Astrocyte (in vitro differentiated cells and primary cell): ENCODE results near the gene ADD1. TPM values are rescaled to one million over a fixed set of nuclear protein-coding genes. Genes with fewer than 3 reads are reported as not detected.

ENCODE experiments used
- DNase-seq: peaks from one replicate; pipeline ENCODE4 v3.0.0-alpha.2; 2010; ENCODE audit warnings: low read depth
- FAIRE-seq: peaks from 2 replicates; lab custom pipeline; 2011; peaks lifted over from hg19 to GRCh38; lab: Jason Lieb, UNC
- H2AFZ ChIP-seq: 2 replicates; pipeline ENCODE4 v1.6.0; 2012; ENCODE audit warnings: low read depth, low read length, inconsistent platforms
- H3K27ac ChIP-seq: 2 replicates; pipeline ENCODE4 v1.5.1; 2011; ENCODE audit warnings: low read depth, low read length, inconsistent platforms
- H3K27me3 ChIP-seq: 2 replicates; pipeline ENCODE4 v1.6.0; 2011; ENCODE audit warnings: low read length, inconsistent platforms; ENCODE audit not compliant: insufficient read depth
- H3K36me3 ChIP-seq: 2 replicates; pipeline ENCODE4 v1.5.1; 2011; ENCODE audit warnings: low read length, inconsistent platforms; ENCODE audit not compliant: insufficient read depth
- H3K4me1 ChIP-seq: 2 replicates; pipeline ENCODE4 v1.5.1; 2011; ENCODE audit warnings: low read length, inconsistent platforms; ENCODE audit not compliant: insufficient read depth
- H3K4me2 ChIP-seq: 2 replicates; pipeline ENCODE4 v1.6.0; 2012; ENCODE audit warnings: low read length, inconsistent platforms
- H3K4me3 ChIP-seq: 2 replicates; pipeline ENCODE4 v1.5.1; 2011; ENCODE audit warnings: low read depth, mild to moderate bottlenecking, low read length, inconsistent platforms; ENCODE audit not compliant: insufficient read depth
- H3K79me2 ChIP-seq: 2 replicates; pipeline ENCODE4 v1.6.0; 2012; ENCODE audit warnings: mild to moderate bottlenecking, low read length, inconsistent platforms; ENCODE audit not compliant: insufficient read depth
- H3K9ac ChIP-seq: 2 replicates; pipeline ENCODE4 v1.6.0; 2012; ENCODE audit warnings: mild to moderate bottlenecking, low read length, inconsistent platforms
- H3K9me3 ChIP-seq: 2 replicates; pipeline ENCODE4 v1.5.1; 2012; ENCODE audit warnings: low read depth, mild to moderate bottlenecking, low read length, inconsistent platforms; ENCODE audit not compliant: insufficient read depth
- H4K20me1 ChIP-seq: 2 replicates; pipeline ENCODE4 v1.6.0; 2012; ENCODE audit warnings: low read length, inconsistent platforms; ENCODE audit not compliant: insufficient read depth
- H3K27ac Mint-ChIP-seq: one replicate; pipeline ENCODE4 v1.8.0; 2021; ENCODE audit warnings: mild to moderate bottlenecking, mixed read lengths; ENCODE audit not compliant: unreplicated experiment
- H3K27me3 Mint-ChIP-seq: one replicate; pipeline ENCODE4 v1.8.0; 2021; ENCODE audit warnings: low read depth, mixed read lengths; ENCODE audit not compliant: unreplicated experiment
- H3K36me3 Mint-ChIP-seq: one replicate; pipeline ENCODE4 v1.8.0; 2021; ENCODE audit warnings: low read depth, mixed read lengths; ENCODE audit not compliant: unreplicated experiment
- H3K4me1 Mint-ChIP-seq: one replicate; pipeline ENCODE4 v1.8.0; 2021; ENCODE audit warnings: low read depth, mixed read lengths; ENCODE audit not compliant: unreplicated experiment
- H3K4me3 Mint-ChIP-seq: one replicate; pipeline ENCODE4 v1.8.0; 2021; ENCODE audit warnings: mild to moderate bottlenecking, moderate library complexity, mixed read lengths; ENCODE audit not compliant: unreplicated experiment
- H3K9me3 Mint-ChIP-seq: one replicate; pipeline ENCODE4 v1.8.0; 2021; ENCODE audit warnings: mild to moderate bottlenecking, mixed read lengths; ENCODE audit not compliant: unreplicated experiment
- EZH2 ChIP-seq: IDR thresholded peaks from 2 replicates; pipeline ENCODE4 v1.6.1; 2012; ENCODE audit warnings: mild to moderate bottlenecking, low read length, inconsistent platforms; ENCODE audit not compliant: insufficient read depth
- total RNA-seq: library from RNA; stranded (reverse); gene quantifications from 2 replicates; pipeline ENCODE4 v1.2.1, GENCODE V29; 2021
- TF ChIP-seq, protein P1 (sequence below): IDR thresholded peaks from 2 replicates; pipeline ENCODE4 v1.5.1; 2011; ENCODE audit warnings: low read depth, mild to moderate bottlenecking, inconsistent platforms, low read length, moderate library complexity; ENCODE audit not compliant: insufficient read depth

Gene ADD1
- total RNA-seq, 1 donor from 2014 or later, result 280 TPM

DNA sequence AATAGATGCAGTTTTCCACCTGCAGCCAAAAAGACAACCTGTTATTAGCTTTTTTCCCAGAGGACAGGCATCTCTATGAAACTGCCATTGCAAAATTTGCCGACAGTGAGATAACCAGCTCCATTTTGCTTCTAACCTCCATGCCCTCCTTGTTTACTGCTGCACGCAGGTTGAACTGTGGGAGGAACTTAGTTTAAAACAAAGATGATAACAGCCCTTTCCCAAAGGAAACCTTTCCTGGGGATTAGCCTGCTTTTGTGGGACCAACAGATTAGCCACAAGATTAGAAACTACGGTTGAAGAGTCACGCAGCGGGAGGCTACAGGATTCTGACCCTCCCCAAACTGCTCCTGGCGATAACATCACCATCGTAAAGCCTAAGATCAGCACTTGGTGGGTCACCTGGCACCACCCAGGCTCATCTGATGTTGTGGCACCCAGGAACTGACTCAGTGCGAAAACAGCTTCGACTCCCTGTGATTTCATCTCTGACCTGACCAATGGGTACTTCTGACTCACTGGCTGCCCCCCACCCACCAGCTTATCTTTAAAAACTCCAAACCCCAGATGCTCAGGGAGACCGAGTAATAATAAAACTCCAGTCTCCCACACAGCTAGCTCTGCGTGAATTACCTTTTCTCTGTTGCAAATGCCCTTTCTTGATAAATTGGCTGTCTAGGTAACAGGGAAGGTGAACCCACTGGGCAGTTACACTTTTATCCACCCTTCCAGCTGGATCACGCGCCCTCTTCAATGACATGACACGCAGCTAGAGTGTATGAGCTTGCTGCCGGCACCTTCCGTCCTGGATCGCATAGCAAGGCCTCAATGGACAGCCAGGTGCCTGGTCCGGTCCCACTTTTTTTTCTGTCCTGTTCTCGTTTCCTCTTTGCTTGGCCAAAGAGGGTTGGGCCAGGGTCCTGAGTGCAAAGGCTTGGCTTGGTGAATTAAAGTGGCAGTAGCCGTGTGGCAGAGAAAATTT, 92.4 kb downstream of the ADD1 start:
- H3K27me3 Mint-ChIP-seq, result no peaks in the 10 kb centered on the region
- H3K27me3 ChIP-seq, result no peaks in the 10 kb centered on the region
- peak overlapping the region; percentile 77 for H3K4me3 ChIP-seq
- H3K27ac ChIP-seq, result peak overlapping the region; percentile 74
- H3K9ac ChIP-seq, result peak overlapping the region; percentile 96
- TF ChIP-seq, protein P1, sequence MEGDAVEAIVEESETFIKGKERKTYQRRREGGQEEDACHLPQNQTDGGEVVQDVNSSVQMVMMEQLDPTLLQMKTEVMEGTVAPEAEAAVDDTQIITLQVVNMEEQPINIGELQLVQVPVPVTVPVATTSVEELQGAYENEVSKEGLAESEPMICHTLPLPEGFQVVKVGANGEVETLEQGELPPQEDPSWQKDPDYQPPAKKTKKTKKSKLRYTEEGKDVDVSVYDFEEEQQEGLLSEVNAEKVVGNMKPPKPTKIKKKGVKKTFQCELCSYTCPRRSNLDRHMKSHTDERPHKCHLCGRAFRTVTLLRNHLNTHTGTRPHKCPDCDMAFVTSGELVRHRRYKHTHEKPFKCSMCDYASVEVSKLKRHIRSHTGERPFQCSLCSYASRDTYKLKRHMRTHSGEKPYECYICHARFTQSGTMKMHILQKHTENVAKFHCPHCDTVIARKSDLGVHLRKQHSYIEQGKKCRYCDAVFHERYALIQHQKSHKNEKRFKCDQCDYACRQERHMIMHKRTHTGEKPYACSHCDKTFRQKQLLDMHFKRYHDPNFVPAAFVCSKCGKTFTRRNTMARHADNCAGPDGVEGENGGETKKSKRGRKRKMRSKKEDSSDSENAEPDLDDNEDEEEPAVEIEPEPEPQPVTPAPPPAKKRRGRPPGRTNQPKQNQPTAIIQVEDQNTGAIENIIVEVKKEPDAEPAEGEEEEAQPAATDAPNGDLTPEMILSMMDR, result no peak
- no peak for TF ChIP-seq EZH2
- H2AFZ ChIP-seq, result no peak overlapping the region
- DNase-seq (peak; percentile 77), FAIRE-seq (no peak)
- H4K20me1 ChIP-seq, result peaks cover 68% of the 10 kb centered on the region
- peaks cover 17% of the 10 kb centered on the region for H3K36me3 Mint-ChIP-seq
- peaks cover 4% of the 10 kb centered on the region for H3K9me3 ChIP-seq
- H3K4me1 ChIP-seq, result peaks cover 44% of the 10 kb centered on the region
- peaks cover 24% of the 10 kb centered on the region for H3K4me1 Mint-ChIP-seq
- H3K36me3 ChIP-seq, result peaks cover 25% of the 10 kb centered on the region
- peak overlapping the region; percentile 90 for H3K4me3 Mint-ChIP-seq
- H3K4me2 ChIP-seq, result peak overlapping the region; percentile 88
- peaks cover 71% of the 10 kb centered on the region for H3K79me2 ChIP-seq
- H3K9me3 Mint-ChIP-seq, result no peaks in the 10 kb centered on the region
- H3K27ac Mint-ChIP-seq, result peak overlapping the region; percentile 75

DNA sequence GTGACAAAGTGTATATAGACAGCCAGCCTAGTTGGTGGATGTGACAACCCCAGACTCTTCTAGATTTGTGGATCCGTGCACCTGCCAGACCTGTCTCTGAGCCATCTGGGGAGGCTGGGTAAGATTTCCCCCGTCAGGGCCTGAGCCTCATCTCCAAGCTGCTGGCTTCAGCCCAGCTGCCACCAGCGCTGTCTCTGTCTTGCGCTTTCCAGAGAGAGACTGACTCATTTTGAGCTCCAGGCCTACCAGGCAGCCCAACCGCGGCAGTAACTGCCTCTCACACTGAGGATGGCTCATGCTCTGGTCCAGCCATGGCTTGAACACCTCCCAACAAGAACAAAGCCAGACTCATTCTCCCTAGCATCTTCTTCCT, 93.1 kb downstream of the ADD1 start:
- Histone ChIP-seq H2AFZ (no peak overlapping the region), H3K4me2 (peak overlapping the region; percentile 88), H4K20me1 (peaks cover 68% of the 10 kb centered on the region), H3K27ac (peak overlapping the region; percentile 74), H3K9me3 (peaks cover 4% of the 10 kb centered on the region), H3K79me2 (peaks cover 64% of the 10 kb centered on the region), H3K36me3 (peaks cover 25% of the 10 kb centered on the region), H3K4me3 (peak overlapping the region; percentile 0), H3K27me3 (no peaks in the 10 kb centered on the region), H3K4me1 (peaks cover 43% of the 10 kb centered on the region), H3K9ac (peak overlapping the region; percentile 96)
- H3K4me1 Mint-ChIP-seq, result peaks cover 24% of the 10 kb centered on the region
- DNase-seq, result peak; percentile 76
- H3K27ac Mint-ChIP-seq, result peak overlapping the region; percentile 48
- H3K9me3 Mint-ChIP-seq, result no peaks in the 10 kb centered on the region
- H3K27me3 Mint-ChIP-seq, result no peaks in the 10 kb centered on the region
- peak overlapping the region; percentile 90 for H3K4me3 Mint-ChIP-seq
- peaks cover 17% of the 10 kb centered on the region for H3K36me3 Mint-ChIP-seq
- TF ChIP-seq, protein P1, result no peak
- no peak for TF ChIP-seq EZH2
- no peak for FAIRE-seq
